Motor neuron (in vitro differentiated cells): Measurements from ENCODE around the gene PGBD2. TPM values are rescaled to one million over a fixed set of nuclear protein-coding genes. Genes with fewer than 3 reads are reported as not detected.
A peak's percentile ranks its signal among the peaks of the same experiment; 100 is the strongest.

Source experiments
- ATAC-seq, 8 experiments: fragments of 200-7000 bp; cut with Tn5 transposase; replicated peaks in 6 of 8; 2 replicates each; pipeline ENCODE4 v1.8.0; 2021; ENCODE audit warnings: mild to moderate bottlenecking in 8 of 8, moderate library complexity in 8 of 8
- H3K27ac ChIP-seq, 2 donors: fragments of 250-450 bp; sonication (Bioruptor Pico); 2 replicates each; pipeline ENCODE4 v1.9.0; 2021; ENCODE audit warnings: antibody characterized with exemption in 2 of 2, mild to moderate bottlenecking in 2 of 2, moderate library complexity in 1 of 2
- H3K4me1 ChIP-seq, 2 donors: fragments of 250-450 bp; sonication (Bioruptor Pico); replicated peaks in 1 of 2; 2 replicates each; pipeline ENCODE4 v1.6.1; 2021; ENCODE audit warnings: antibody characterized with exemption in 2 of 2, mild to moderate bottlenecking in 2 of 2, moderate library complexity in 1 of 2
- H3K4me3 ChIP-seq, 5 donors: fragments of 250-450 bp; sonication (Bioruptor Pico); 2 replicates each; pipeline ENCODE4 v1.9.0; 2021; ENCODE audit warnings: antibody characterized with exemption in 5 of 5, mild to moderate bottlenecking in 5 of 5, moderate library complexity in 4 of 5
- WGBS, 10 experiments: fragments of 450-650 bp; shearing (Covaris generic); methylation state at CpG; one replicate each; pipeline ENCODE4 v1.0.0; 2022; 5-methylcytosine and 5-hydroxymethylcytosine counted together
- in situ Hi-C, 9 experiments: fragments of 400-800 bp; cut with MboI; loops; one replicate each; pipeline ENCODE4 v1.15.0; 2021; ENCODE audit warnings: low sequenced_read_pairs in 9 of 9, low pct_unique_long_range_greater_than_20kb in 2 of 9; ENCODE audit not compliant: unreplicated experiment in 9 of 9
- total RNA-seq, 8 experiments: library from RNA; unstranded; fragments of 300-600 nt; gene quantifications; 2 replicates each; pipeline versions ENCODE4 v1.2.3 to v1.2.4, GENCODE V29; 2022

The PGBD2 gene, protein sequence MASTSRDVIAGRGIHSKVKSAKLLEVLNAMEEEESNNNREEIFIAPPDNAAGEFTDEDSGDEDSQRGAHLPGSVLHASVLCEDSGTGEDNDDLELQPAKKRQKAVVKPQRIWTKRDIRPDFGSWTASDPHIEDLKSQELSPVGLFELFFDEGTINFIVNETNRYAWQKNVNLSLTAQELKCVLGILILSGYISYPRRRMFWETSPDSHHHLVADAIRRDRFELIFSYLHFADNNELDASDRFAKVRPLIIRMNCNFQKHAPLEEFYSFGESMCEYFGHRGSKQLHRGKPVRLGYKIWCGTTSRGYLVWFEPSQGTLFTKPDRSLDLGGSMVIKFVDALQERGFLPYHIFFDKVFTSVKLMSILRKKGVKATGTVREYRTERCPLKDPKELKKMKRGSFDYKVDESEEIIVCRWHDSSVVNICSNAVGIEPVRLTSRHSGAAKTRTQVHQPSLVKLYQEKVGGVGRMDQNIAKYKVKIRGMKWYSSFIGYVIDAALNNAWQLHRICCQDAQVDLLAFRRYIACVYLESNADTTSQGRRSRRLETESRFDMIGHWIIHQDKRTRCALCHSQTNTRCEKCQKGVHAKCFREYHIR
- total RNA-seq: 10 to 100 TPM in 1 of 8 experiments, 1 to 10 TPM in 7; 3.2 to 10.1 (median 6.1) TPM

DNA sequence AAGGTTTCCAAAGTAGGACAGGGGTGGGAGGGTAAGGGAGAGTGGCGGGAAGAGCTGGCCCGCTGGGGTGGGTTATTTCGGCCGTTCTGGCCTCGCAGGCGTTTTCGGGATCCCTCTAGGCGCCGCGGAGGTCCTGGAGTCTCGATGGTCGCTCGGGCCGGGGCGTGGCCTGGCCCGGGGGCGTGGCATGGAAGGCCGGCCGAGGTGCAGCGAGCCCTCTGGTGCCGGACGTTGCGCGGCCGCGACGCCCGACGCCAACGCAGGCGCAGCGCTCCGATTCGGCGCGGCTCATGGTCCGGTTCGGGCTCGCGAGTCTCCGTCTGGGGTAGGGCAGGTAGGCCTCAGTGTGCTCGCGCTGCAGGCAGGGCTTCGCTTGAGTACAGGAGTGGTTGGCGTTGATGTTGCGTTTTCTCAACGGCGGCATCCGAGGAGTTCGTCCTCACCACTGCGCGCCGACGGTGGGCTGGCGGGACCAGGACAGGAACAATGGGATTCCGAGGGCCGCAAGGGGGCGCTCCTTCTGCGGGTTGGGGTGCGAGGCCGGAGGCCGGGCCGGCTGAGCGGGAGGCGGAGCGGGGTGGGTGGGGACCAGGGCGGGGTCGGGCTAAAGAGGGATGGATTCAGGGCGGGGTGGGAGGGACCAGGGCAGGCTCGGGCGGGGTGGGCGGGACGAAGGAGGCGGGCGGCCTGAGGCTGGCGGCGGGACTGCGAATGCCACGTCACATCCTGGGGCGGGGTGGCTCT, at the start of gene PGBD2:
PGBD2 (plus strand) TSS at position 227 of the 744 bp plus-strand sequence. CDS start 7,628 bp downstream, outside the sequence.
- in situ Hi-C loops: no loop called here
- Histone ChIP-seq H3K27ac (peak within 1 kb of the TSS; percentile 91 to 95), H3K4me3 (peak within 1 kb of the TSS; percentile 52 to 72 (median 62)), H3K4me1 (peaks cover 16 to 20% of the 10 kb centered on the region in 2 donors)
- peak; percentile 89 to 93 (median 90) for ATAC-seq
- 0 to 3% (median 0%) methylated on average over 2 to 7 of the region's 80 CpGs; no CpG with 5 or more reads in 6 of the 10 experiments for WGBS, 10 experiments

DNA sequence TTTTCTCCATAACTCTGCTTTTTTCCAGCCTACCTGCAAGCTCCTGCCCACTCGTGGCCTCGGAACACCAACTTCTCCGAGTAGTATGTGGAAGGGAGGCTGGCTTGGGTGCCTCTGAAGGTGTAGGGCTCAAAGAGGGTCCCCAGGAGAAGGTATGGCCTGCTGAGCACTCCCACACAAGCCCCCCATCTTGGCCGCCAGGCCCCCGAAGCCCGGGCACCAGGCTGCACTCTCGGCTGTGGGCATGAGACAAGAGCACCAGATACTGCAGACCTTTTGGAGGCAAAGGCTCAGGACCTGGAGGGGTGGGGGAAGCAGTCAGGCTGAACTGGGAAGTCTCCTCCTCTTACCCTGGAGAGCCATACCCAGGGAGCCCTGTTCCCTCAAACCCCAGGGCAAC, 48.8 kb upstream of the PGBD2 start:
- peak overlapping the region; percentile 40 to 51 (median 47) for H3K4me3 ChIP-seq
- in situ Hi-C loops: no loop called here
- peaks cover 13 to 15% of the 10 kb centered on the region in 2 donors for H3K4me1 ChIP-seq
- 78 to 95% (median 87%) methylated on average over 1 to 7 of the region's 7 CpGs; no CpG with 5 or more reads in 3 of the 10 experiments for WGBS, 10 experiments
- H3K27ac ChIP-seq: peak overlapping the region in 1 of 2 donors; percentile 25
- ATAC-seq: no peak

DNA sequence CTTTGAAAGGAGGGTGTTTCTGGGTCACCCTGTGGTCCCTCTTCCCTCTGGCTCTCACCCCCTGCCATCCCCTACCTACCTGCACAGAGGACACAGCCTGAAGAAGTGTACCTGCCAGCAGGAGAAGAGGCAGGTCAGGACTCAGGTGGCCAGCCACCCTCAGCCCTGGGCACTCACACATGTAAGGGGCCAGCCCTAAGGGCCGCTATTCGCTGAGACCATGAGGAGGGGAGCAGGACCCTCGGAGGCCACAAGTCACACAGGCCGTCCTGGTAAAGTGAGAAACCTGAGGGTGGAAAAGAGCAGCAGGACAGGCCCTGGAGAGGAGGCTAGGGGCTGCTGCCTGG, 48.3 kb upstream of the PGBD2 start:
- Histone ChIP-seq H3K4me3 (peak overlapping the region; percentile 40 to 51 (median 47)), H3K4me1 (peaks cover 13 to 15% of the 10 kb centered on the region in 2 donors), H3K27ac (peak overlapping the region; percentile 73 to 85)
- peak in 2 of 8 experiments; percentile 1 to 3 for ATAC-seq
- in situ Hi-C loops: no loop called here
- 7 to 17% methylated on average over 3 to 4 of the region's 4 CpGs; no CpG with 5 or more reads in 8 of the 10 experiments for WGBS, 10 experiments

DNA sequence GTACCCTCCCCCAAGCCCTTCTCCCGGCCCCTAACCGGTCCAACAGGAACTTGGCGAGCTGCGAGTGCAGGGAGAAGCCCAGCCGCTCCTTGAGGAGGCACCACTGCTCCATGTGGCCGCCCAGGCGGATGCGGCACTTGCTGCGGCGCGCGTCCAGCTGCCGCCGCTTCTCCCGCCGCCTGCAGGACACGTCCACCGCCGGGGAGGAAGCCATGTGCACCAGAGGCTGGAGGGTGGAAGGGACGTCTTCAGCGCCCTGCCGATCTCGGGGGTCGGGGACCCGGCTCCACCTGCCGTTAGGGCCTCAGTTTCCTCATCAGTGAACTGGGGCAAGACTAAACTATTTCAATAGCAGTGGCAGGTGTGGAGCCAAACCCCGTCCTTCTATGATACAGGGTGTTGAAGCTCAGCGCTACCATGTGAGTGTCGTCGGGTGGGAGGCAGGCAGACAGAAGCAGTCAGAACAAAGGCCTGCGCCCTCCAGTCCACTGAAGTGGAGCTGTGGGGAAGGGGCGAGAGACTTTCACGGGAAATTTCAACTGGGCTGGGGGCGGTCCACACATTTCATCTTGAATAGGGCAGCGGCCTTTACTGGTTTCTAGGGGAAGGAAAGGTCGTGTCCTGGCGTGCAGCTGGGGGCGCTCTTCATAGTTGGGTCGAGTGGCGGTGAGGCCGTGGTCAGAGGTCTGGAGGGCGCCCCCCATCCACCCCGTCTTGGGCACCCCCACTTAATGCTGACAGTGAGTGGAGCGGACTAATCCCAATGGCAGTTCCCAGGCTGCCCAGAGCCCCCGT, 47.7 kb upstream of the PGBD2 start:
- H3K4me3 ChIP-seq: peak overlapping the region; percentile 40 to 51 (median 47)
- H3K27ac ChIP-seq: peak overlapping the region; percentile 73 to 85
- 0 to 12% (median 3%) methylated on average over 3 to 15 of the region's 45 CpGs; no CpG with 5 or more reads in 5 of the 10 experiments for WGBS, 10 experiments
- in situ Hi-C loops: no loop called here
- peaks cover 13 to 15% of the 10 kb centered on the region in 2 donors for H3K4me1 ChIP-seq
- ATAC-seq: peak; percentile 39 to 60 (median 56)

DNA sequence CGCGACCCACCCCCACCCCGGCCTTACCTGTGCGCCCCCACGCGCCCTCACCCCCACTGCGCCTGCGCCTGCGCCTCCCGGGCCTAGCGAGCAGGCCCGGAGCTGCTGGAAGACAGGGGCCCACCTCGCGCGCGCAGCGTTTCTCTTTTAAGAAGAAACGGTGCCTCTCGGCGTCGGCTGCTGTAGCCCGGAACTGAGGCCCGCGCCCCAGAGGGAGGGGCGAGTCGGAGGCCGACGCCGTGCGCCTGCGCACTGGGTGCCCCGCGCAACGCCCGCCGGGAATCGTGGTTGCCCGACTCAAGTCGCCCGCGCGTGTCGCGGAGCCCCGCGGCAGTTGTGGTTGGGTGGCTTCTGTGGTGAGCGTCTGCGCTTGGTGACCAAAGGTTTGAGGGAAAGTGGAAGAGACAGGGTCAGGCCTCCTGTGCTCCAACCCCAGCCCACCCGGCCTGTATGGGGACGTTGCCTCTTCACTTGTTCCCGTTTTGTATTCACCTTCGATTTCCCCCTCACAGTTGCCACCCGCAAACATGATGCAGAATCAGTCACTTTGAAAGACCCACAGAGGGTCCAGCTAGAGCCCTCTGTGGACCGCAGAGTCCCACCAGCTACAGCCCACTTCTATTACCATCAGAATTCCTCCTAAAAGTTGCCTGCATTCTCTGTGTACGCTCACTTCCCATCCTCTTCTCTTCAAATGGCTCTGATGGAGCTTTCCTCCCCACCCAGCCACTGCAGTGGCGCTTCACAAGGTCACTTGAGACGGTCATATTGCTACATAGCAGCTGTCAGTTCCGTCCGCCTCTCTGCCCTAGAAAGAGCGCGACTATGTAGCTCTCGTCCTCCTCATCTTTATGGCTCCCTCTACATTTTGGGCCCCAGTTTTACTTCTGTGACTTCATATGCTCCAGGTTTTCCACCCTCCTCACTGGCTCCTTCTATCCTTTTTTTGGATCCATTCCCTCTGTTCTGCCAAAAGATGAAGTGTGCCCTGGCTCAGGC, 46.8 kb upstream of the PGBD2 start, which contains the start of gene ZNF692:
ZNF692 (minus strand) TSS at position 195 of the 999 bp plus-strand sequence. CDS start 776 bp downstream, outside the sequence.
- ATAC-seq: peak; percentile 82 to 87 (median 83)
- H3K4me1 ChIP-seq: peaks cover 19 to 21% of the 10 kb centered on the region in 2 donors
- in situ Hi-C loops: no loop called here
- H3K4me3 ChIP-seq: peak within 1 kb of the TSS; percentile 40 to 51 (median 47)
- 0 to 52% (median 28%) methylated on average over 3 to 30 of the region's 62 CpGs; no CpG with 5 or more reads in 3 of the 10 experiments for WGBS, 10 experiments
- peak within 1 kb of the TSS; percentile 73 to 85 for H3K27ac ChIP-seq

DNA sequence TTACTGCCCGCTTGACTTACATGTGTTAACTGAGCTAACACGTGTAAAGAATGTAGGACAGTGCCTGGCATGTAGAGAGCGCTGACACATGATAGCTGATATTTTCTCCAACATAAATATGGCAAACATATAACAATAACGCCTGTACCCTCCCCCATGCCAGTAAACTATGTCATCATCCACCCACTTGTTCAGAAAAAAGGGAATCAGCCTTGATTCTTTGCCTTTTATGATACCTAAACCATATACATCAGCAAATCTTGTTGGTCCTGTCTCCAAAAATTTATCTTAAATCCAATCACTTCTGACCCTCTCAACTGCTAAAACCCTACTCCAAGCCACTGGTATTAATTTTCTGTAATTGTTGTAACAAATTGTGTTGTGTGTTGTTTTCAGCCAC, 46.0 kb upstream of the PGBD2 start:
- no peak for ATAC-seq
- Histone ChIP-seq H3K4me1 (peaks cover 19 to 21% of the 10 kb centered on the region in 2 donors), H3K4me3 (no peak overlapping the region), H3K27ac (no peak overlapping the region)
- in situ Hi-C loops: no loop called here
- 0 to 100% (median 85%) methylated on average over 2 to 4 of the region's 4 CpGs; no CpG with 5 or more reads in 2 of the 10 experiments for WGBS, 10 experiments

DNA sequence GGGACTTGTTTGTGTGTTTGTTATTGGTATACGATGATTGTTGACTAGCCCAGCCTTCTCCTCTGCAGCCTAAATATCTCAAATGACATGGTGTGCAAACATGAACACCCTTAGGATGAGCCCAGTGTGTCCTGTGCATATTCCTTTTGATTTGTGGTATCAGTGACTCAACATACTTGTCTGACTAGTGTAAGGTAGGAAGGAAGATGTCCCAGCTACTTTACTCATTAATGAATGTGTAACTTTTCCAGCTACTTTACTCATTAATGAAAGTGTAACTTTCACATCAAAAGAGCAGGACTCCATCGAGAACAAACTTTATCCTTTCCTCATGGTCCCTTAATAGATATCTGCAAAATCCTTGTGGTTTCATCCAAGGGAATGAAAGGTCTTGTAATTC, 44.4 kb upstream of the PGBD2 start:
- no peak overlapping the region for H3K4me3 ChIP-seq
- no peak for ATAC-seq
- in situ Hi-C loops: no loop called here
- peaks cover 19 to 21% of the 10 kb centered on the region in 2 donors for H3K4me1 ChIP-seq
- WGBS, 10 experiments: 55 to 100% (median 86%) methylated on average over 1 to 2 of the region's 2 CpGs; no CpG with 5 or more reads in 2 of the 10 experiments
- H3K27ac ChIP-seq: no peak overlapping the region

DNA sequence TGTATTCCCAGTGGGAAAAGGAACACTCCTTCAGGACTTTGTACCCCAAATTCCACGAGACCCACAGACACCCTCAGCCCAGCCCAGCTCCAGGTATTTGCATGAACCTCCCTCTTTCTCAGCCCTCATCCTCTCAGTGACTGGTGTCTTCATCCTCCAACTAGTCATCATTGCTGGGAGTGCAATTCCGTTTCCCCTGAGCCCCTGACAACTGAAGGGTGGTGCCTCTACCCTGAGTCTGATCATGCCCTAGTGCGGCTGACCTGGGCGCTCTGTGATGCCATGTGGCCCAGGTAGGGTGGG, 43.4 kb upstream of the PGBD2 start:
- in situ Hi-C loops: no loop called here
- peaks cover 12% of the 10 kb centered on the region in 2 donors for H3K4me1 ChIP-seq
- no peak for ATAC-seq
- H3K4me3 ChIP-seq: peak overlapping the region; percentile 25 to 44 (median 33)
- H3K27ac ChIP-seq: peak overlapping the region in 1 of 2 donors; percentile 71
- WGBS, 10 experiments: 25 to 35% (median 30%) methylated on average over 2 to 3 of the region's 4 CpGs; no CpG with 5 or more reads in 6 of the 10 experiments

DNA sequence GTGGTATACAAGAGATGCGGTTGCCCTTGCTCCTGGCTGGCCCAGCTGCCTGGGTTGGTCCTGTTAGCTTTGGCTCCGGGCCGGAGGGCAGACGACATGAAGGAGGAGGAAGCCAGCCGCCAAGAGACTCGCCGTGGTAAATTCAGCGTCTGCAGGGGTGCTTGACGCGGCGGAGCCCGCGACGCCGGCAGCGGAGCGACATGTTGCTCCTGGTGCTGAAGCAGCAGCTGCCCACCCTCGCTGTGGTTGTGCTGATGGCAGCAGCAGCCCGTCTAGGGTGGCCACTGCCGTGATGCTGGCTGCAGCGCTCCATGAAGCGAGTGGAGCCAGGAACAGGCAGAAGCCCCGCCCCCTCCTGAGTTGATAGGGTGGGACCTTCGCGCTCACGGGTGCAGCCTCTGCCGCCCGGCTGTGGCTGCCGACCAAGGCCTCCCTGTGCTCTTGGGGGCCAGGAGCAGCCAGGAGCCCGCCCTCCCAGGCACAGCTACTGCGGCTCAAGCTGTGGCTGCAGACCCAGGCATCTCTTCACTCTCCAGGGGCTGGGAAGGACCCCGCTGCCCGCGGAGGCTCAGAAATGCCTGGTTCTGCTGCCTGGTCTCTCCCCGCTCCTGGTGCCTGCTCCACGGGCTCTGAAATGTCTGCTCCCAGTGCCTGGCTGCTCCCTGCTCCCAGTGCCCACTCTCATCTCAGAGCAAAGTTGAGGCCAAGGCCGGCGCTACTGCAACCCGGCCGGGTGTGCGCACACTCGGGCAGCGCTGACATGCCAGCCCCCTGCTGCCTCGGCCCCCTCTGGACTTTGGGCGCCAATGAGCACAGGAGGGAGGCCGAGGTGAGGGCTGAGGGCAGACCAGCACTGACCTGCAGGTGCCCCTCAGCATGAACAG, 42.8 kb upstream of the PGBD2 start:
- peak; percentile 41 to 83 (median 81) for ATAC-seq
- peak overlapping the region; percentile 25 to 44 (median 33) for H3K4me3 ChIP-seq
- in situ Hi-C loops: no loop called here
- 11 to 39% (median 21%) methylated on average over 3 to 36 of the region's 46 CpGs; no CpG with 5 or more reads in 3 of the 10 experiments for WGBS, 10 experiments
- peaks cover 10% of the 10 kb centered on the region in 2 donors for H3K4me1 ChIP-seq
- H3K27ac ChIP-seq: peak overlapping the region; percentile 26 to 71

DNA sequence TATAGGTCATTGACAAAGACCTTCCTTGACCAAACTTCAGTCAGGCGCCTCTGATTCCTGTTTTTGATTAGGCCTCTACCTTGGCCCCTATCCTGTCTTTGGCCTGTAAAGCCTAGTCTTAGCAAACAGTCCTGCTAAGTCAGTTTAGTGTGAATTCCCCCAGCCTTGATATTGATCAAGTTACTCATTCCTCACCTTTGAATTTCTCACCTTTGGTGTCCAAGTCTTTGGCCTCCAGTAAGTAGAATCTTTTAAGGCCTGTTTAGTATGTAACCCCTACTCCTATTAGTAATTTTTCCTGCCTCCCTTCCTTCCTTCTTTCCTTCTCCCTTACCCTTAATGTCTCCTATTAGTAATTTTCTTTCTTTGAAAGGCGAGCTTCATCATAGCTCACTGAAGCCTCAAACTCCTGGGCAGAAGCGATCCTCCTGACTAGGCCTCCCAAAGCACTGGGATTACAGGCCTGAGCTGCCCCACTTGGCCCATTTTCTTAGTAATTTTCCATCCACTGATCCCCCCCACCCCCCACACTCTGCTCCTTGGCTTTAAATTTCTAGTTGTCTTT, 34.1 kb upstream of the PGBD2 start:
- Histone ChIP-seq H3K27ac (no peak overlapping the region), H3K4me3 (peak overlapping the region; percentile 56 to 73 (median 65)), H3K4me1 (no peaks in the 10 kb centered on the region)
- in situ Hi-C loops: no loop called here
- WGBS, 10 experiments: 75 to 100% (median 100%) methylated on average over 1 to 3 of the region's 3 CpGs; no CpG with 5 or more reads in 1 of the 10 experiments
- ATAC-seq: no peak
